ENCODE data around the gene AFF3.
"Not testable (repeated sequence)": the region's sequence is repeated elsewhere in the genome, so short reads cannot be mapped to it uniquely, and the experiment has no call there.

The AFF3 gene

GRCh38 chr2:100166701-100167100 lies 24.3 kb upstream of the AFF3 start:
- no peak overlapping the region for H3K27ac ChIP-seq
- TF ChIP-seq CTCF (conservative IDR thresholded peaks at IDR 0.05), result no peak

- no peak for TF ChIP-seq CTCF (conservative IDR thresholded peaks at IDR 0.05)
- H3K27ac ChIP-seq, result no peak overlapping the region
Measured at GRCh38 chr2:100163605-100164004, 21.2 kb upstream of the AFF3 start.

- no peak for TF ChIP-seq CTCF (conservative IDR thresholded peaks at IDR 0.05)
Measured at GRCh38 chr2:100161945-100162620, 19.7 kb upstream of the AFF3 start.

GRCh38 chr2:100160396-100160795 lies 18.0 kb upstream of the AFF3 start:
- TF ChIP-seq CTCF (conservative IDR thresholded peaks at IDR 0.05), result no peak
- H3K27ac ChIP-seq, result no peak overlapping the region

More at GRCh38 chr2:100161945-100162620, 19.7 kb upstream of the AFF3 start:
- H3K27ac ChIP-seq, result no peak overlapping the region

- not testable (repeated sequence) for H3K27ac ChIP-seq
Measured at GRCh38 chr2:100151832-100152231, 9.4 kb upstream of the AFF3 start.

- H3K27ac ChIP-seq, result no peak overlapping the region
- TF ChIP-seq CTCF (conservative IDR thresholded peaks at IDR 0.05), result no peak
Measured at GRCh38 chr2:100151310-100151709, 8.9 kb upstream of the AFF3 start.

GRCh38 chr2:100148883-100149282 lies 6.5 kb upstream of the AFF3 start:
- H3K27ac ChIP-seq, result no peak overlapping the region
- no peak for TF ChIP-seq CTCF (conservative IDR thresholded peaks at IDR 0.05)

GRCh38 chr2:100146657-100146960 lies 4.2 kb upstream of the AFF3 start:
- no peak for TF ChIP-seq CTCF (conservative IDR thresholded peaks at IDR 0.05)
- H3K27ac ChIP-seq, result no peak overlapping the region

Data from VCaP (cell line).